B cell (primary cell): ENCODE data around the gene CD244.

Experiments used
- EZH2 ChIP-seq: IDR thresholded peaks from 2 replicates; pipeline ENCODE4 v1.6.1; 2012; ENCODE audit warnings: borderline replicate concordance, low read depth, mild to moderate bottlenecking, moderate library complexity, low read length; ENCODE audit not compliant: insufficient read depth, poor library complexity, severe bottlenecking
- TF ChIP-seq, protein P1 (sequence below): fragments of 200-600 bp; IDR thresholded peaks from one replicate; pipeline ENCODE4 v1.8.0; 2022; ENCODE audit warnings: antibody characterized with exemption, mild to moderate bottlenecking

DNA sequence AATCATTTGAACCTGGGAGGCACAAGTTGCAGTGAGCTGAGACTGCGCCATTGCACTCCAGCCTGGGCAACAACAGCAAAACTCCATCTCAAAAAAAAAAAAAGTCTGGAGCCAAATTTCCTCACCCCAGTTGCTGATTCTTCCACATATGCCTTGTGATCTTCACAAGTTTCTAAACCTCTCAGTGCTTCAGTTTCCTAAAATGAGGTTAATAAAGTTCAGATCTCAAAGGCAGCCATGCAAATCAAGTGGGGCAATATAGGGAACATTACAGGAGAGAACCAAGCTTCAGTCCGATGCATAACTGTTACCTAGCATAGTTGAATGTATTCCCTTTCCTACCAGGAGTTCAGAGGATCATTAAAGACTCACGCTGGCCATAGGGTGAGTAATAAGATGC, 17.5 kb upstream of the CD244 start:
- TF ChIP-seq EZH2: no peak
- TF ChIP-seq, protein P1, sequence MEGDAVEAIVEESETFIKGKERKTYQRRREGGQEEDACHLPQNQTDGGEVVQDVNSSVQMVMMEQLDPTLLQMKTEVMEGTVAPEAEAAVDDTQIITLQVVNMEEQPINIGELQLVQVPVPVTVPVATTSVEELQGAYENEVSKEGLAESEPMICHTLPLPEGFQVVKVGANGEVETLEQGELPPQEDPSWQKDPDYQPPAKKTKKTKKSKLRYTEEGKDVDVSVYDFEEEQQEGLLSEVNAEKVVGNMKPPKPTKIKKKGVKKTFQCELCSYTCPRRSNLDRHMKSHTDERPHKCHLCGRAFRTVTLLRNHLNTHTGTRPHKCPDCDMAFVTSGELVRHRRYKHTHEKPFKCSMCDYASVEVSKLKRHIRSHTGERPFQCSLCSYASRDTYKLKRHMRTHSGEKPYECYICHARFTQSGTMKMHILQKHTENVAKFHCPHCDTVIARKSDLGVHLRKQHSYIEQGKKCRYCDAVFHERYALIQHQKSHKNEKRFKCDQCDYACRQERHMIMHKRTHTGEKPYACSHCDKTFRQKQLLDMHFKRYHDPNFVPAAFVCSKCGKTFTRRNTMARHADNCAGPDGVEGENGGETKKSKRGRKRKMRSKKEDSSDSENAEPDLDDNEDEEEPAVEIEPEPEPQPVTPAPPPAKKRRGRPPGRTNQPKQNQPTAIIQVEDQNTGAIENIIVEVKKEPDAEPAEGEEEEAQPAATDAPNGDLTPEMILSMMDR: no peak
